Transverse colon (tissue), 4 donors: ENCODE measurements around the gene CDKAL1.

Experiments used
- CTCF ChIP-seq, 5 experiments: fragments of 200-600 bp in 3 of 5; fragments of 450-650 bp in 2 of 5; sonication (generic) in 3 of 5; IDR thresholded peaks; 1 replicate in 2 of 5; 2 replicates in 3 of 5; pipeline ENCODE4 v1.5.1; 2016 to 2017; ENCODE audit warnings: antibody characterized with exemption in 5 of 5, inconsistent platforms in 3 of 5, mild to moderate bottlenecking in 2 of 5, moderate library complexity in 1 of 5
- POLR2A ChIP-seq: fragments of 450-650 bp; IDR thresholded peaks from one replicate; pipeline ENCODE4 v1.6.1; 2016; ENCODE audit warnings: antibody characterized with exemption, mild to moderate bottlenecking, moderate library complexity
- POLR2AphosphoS5 ChIP-seq, 3 donors: sonication (generic); formaldehyde crosslinking; IDR thresholded peaks; one replicate each; pipeline ENCODE4 v1.6.1; 2016; ENCODE audit warnings: antibody characterized with exemption in 3 of 3

GRCh38 chr6:21189759-21190158 is 655.5 kb downstream of the CDKAL1 start:
- TF ChIP-seq POLR2AphosphoS5 (IDR thresholded peaks at IDR 0.05) (no peak), POLR2A (no peak), CTCF (IDR thresholded peaks at IDR 0.05) (no peak)
